GM21423 (cell line): ENCODE measurements around the gene PPP6C.
"Not testable (repeated sequence)": the region's sequence is repeated elsewhere in the genome, so short reads cannot be mapped to it uniquely, and the experiment has no call there.

ENCODE experiments used
- ATAC-seq: cut with Tn5 transposase; IDR thresholded peaks from one replicate; pipeline ENCODE4 v1.9.1; 2021; ENCODE audit warnings: mild to moderate bottlenecking, moderate library complexity; ENCODE audit not compliant: unreplicated experiment

PPP6C gene

DNA sequence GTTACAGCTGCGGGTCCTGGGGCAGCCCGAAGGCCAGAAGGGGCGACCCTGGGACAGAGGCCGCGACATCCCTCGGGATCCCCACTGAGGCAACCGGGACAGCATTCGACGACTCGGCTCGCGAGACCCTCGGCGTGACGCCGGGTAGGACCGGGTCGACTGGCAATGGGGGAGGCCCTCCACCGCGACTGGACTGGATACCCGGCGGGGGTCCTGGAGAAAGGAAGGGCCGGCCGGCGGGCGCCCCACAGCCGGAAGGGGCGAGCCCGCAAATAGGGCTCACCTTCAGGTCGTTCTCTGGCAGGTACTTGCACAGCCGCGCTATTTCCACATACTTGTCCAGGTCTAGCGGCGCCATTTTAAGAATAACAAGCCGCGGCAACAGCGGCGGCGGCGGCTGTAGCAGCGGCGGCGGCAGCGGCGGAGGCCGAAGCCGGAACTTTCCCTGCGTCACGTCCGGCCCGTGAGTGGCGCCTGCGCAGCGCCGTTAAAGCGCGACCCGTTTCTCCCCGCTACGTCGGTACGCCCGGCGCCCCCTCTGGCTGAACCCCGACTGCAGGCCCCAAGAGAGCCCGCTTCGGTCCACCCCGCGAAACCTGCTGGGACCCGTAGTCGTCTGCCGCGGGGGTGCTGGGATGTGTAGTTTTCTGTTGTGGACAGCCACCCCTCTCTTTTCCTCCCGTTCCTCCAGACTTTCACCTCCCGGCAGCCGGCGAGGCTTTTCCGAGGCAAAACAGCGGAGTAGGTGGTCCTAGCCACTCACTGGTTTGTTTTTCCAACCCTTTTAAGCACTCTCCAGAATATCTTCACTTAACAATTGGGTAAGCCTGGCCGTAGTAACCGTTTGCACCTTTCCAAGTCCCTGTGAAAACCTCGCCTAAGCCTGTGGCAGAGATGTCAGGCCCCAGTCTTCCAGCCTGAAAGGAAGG lies at the start of gene PPP6C:
PPP6C (minus strand) TSS at position 443 of the 929 bp plus-strand sequence; CDS start at position 358, 85 bp downstream.
- ATAC-seq: peak; percentile 94

GRCh38 chr9:125238915-125239446 lies 49.4 kb upstream of the PPP6C start:
- ATAC-seq: no peak

DNA sequence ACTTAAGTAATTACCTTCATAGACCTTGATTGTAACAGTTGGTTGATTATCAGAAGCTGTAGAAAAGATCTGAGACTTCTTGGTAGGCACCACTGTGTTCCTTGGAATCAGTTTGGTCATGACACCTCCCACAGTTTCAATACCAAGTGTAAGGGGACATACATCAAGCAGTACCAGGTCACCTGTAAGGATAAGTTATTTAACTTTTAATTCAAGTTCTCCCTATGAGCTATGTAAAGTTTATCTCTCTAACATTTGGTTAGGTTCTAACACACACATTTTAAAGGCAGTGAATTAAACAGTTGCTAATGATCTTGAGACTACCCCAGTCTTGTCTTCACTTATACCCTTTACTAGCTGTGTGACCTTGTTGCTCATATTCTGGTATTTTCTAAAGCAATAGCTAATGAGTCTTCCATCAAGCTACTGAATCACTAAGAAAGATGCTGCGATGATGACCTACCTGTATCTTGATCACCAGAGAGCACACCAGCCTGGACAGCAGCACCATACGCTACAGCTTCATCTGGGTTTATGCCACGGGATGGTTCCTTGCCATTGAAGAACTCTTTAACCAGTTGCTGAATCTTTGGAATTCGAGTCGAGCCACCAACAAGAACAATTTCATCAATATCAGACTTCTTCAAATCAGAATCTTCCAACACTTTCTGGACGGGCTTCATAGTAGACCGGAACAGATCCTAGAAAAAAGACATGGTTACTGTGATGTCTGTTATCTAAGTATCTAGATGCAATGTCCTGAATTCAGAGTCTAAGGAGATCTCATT lies 48.7 kb upstream of the PPP6C start:
- ATAC-seq: no peak

DNA sequence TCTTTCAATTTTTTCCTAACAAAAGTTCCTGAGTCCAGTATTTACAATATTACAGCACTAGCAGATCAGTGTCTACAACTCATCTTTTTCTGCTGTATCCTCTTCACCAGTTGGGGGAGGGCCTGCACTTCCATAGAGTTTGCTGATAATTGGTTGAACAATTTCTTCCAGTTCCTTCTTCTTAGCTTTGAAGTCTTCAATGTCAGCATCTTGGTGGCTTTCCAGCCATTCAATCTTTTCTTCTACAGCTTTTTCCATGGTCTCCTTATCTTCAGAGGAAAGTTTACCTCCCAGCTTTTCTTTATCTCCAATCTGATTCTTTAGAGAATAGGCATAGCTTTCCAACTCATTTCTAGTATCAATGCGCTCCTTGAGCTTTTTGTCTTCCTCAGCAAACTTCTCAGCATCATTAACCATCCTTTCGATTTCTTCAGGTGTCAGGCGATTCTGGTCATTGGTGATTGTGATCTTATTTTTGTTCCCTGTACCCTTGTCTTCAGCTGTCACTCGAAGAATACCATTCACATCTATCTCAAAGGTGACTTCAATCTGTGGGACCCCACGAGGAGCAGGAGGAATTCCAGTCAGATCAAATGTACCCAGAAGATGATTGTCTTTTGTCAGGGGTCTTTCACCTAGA lies 47.0 kb upstream of the PPP6C start:
- ATAC-seq: not testable (repeated sequence)

- ATAC-seq: no peak
These were observed 46.4 kb upstream of the PPP6C start for GRCh38 chr9:125235804-125236519.

DNA sequence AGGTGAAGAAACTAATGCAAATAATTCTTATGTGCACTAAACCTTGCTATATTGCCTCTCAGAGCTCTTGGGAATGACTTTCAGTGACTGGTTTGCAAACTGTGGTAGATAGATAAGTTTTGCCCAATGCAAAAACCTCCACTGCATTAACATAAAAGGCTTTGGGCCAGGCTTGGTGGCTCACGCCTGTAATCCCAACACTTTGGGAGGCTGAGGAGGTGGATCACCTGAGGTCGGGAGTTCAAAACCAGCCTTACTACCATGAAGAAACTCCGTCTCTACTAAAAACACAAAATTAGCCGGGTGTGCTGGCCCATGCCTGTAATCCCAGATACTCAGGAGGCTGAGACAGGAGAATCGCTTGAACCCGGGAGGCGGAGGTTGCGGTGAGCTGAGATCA lies 44.5 kb upstream of the PPP6C start:
- ATAC-seq: not testable (repeated sequence)

DNA sequence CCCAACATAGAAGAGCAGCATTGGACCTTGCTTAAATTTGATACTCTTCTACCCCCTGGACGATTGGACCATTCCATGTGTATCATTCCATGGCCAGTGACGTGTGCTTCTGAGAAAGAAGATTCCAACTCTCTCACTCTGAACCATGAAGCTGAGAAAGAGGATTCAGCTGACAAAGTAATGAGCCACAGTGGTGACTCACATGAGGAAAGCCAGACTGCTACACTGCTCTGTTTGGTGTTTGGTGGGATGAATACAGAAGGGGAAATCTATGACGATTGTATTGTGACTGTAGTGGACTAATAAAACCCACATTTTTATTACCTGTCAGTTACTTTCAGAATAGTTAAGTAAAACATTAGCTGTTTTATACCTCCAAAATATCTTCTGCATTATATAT lies 44.1 kb upstream of the PPP6C start:
- no peak for ATAC-seq

GRCh38 chr9:125227761-125228160 lies 38.2 kb upstream of the PPP6C start:
- no peak for ATAC-seq

DNA sequence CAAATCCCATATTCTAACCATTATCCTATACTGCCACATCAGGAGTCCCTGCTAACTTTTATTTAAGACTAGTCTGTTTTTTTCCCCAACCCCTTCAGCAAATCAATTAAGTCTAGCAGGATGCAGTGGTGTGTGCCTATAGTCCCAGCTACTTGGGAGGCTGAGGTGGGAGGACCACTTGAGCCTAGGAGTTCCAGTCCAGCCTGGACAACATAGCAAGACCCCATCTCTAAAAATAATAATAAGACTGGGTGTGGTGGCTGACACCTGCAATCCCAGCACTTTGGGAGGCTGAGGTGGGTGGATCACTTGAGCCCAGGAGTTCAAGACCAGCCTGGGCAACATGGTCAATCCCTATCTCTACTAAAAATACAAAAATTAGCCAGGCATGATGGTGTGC lies 35.3 kb upstream of the PPP6C start:
- ATAC-seq: not testable (repeated sequence)

GRCh38 chr9:125218621-125219020 lies 29.0 kb upstream of the PPP6C start:
- ATAC-seq: no peak

- ATAC-seq: no peak
These were observed 24.6 kb upstream of the PPP6C start for GRCh38 chr9:125214186-125214585.

GRCh38 chr9:125204477-125204876 lies 14.9 kb upstream of the PPP6C start:
- no peak for ATAC-seq

GRCh38 chr9:125202846-125203618 lies 13.4 kb upstream of the PPP6C start:
- ATAC-seq: no peak

- ATAC-seq: peak; percentile 98
These were observed 10.8 kb upstream of the PPP6C start, which contains the start of gene RABEPK for GRCh38 chr9:125200216-125201047. RABEPK (plus strand) TSS chr9:125200542; CDS start chr9:125203014, 2,472 bp downstream.

- not testable (repeated sequence) for ATAC-seq
These were observed 6.0 kb upstream of the PPP6C start for GRCh38 chr9:125195591-125195990.

- ATAC-seq: not testable (repeated sequence)
These were observed 4.9 kb upstream of the PPP6C start for GRCh38 chr9:125194466-125194865.

DNA sequence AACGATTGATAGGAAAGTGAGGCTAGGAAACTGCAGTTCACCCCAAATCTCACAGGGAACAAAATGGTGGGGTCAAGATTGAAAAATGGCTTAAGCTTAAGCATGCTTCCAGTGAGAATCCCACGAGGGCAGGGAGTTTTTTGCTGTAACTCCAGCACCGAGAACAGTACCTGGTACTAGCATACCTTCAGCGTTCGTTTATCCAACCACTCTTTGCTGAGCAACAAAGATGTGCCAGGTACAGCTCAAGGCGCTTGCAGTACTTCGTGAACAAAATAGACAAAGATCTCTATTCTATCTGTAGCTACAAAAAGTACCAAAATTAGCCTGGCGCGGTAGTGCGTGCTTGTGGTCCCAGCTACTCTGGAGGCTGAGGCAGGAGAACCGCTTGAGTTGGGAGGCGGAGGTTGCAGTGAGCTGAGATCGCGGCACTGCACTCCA lies 778 bp upstream of the PPP6C start:
- ATAC-seq: no peak

- ATAC-seq: no peak
These were observed 617 bp downstream of the PPP6C start for GRCh38 chr9:125189011-125189360.

GRCh38 chr9:125183561-125183960 lies 6.0 kb downstream of the PPP6C start:
- no peak for ATAC-seq
